GM21576 (cell line): ENCODE results near the gene TMEM120A.
"Not testable (repeated sequence)": the region's sequence is repeated elsewhere in the genome, so short reads cannot be mapped to it uniquely, and the experiment has no call there.

ENCODE experiments used
- ATAC-seq: cut with Tn5 transposase; IDR thresholded peaks from one replicate; pipeline ENCODE4 v1.9.1; 2021; ENCODE audit warnings: mild to moderate bottlenecking, moderate library complexity; ENCODE audit not compliant: unreplicated experiment

TMEM120A gene

DNA sequence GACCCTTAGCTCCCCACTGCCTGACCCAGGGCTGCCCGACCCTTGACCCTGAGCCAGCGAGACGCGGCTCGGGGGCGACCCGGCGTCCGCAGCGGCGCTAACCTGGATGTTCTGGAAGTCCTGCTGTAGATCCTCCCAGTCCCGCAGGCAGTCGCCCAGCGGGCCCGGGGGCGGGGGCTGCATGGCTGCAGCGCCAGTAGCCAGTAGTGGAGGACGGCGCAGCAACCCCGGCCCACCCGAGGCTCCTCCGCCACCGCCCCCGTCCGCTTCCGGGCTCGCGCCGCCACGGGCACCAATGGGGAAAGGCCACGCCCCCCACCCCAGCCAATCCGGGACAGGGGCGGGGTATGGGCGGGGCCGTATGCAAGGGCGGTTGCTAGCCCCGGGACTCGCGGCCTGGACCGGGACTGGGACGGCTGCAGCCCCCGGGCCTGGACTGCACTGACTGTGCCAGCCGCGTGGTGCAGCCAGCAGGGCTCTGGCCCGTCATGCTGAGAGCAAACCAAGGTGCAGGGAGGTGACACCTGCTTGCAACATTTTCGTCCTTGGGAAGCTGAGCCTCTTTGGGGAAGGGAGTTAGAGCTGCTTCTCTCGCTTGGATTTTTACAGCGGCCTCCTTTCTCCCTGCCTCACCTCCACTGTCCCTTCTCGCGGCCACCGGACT, at the start of gene TMEM120A:
TMEM120A (minus strand) TSS at position 208 of the 664 bp plus-strand sequence; CDS start at position 183, 25 bp downstream.
- ATAC-seq, result peak; percentile 96

DNA sequence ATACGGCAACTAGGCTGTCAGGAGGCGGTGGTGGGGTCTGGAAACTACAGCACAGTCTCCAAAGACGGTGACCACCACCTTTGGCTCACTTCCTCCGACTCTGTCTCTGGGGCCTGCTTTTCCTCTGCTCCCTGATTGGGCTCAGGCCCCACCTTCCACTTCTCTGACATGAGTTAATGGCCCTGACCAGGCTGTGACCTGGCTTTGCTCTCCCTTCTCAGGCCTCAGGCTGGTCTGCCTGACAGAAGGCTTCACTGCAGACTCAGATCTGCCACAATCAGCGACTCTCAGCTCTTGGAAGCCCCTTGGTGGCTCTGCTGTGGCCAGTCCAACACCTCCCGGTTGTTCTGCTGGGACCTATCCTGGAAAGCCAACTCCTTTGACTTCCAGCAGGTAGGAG, 45.7 kb upstream of the TMEM120A start:
- ATAC-seq, result no peak

DNA sequence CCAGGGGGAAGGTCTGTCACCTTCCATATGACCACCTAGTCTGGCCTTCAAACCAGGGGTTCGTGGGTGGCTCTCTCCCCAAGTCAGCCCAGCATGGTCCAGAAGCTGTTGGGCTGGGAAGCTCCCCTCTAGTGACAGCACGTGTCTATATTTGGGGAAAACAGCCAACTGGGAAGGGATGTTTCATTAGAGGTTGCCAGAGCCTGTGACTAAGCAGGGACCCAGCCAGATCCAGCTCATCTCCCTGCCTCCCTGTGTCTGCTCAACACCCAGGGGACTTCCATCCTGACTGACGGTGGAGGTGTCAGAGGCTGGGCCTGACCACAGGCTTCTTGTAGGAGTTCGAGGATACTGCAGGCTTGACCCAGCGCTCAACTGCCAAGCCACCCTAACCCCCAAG, 42.9 kb upstream of the TMEM120A start:
- ATAC-seq, result no peak

DNA sequence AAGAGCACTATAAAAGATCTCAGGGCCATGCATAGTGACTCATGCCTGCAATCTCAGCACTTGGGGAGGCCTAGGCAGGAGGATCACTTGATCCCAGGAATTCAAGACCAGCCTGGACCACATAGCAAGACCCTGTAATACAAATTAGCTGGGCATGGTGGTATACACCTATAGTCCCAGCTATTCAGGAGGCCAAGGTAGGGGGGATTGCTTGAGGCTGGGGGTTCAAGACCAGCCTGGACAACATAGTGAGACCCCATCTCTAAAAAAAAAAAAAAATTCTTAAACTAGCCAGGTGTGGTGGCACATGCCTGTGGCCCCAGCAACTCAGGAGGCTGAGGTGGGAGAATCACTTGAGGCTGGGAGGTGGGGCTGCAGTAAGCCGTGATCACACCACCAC, 37.6 kb upstream of the TMEM120A start:
- no peak for ATAC-seq

DNA sequence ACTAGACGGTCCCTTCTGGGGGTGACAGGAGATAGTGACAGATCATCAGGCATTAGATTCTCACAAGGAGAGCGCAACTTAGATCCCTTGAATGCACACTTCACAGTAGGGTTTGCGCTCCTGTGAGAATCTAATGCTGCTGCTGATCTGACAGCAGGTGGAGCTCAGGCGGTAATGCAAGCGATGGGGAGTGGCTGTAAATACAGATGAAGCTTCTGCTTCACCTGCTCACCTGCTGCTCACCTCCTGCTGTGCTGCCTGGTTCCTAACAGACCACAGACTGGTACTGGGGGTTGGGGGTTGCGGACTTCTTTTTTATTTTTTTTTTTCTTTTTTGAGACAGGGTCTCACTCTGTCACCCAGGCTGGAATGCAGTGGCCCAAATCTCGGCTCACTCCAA, 35.3 kb upstream of the TMEM120A start:
- not testable (repeated sequence) for ATAC-seq

DNA sequence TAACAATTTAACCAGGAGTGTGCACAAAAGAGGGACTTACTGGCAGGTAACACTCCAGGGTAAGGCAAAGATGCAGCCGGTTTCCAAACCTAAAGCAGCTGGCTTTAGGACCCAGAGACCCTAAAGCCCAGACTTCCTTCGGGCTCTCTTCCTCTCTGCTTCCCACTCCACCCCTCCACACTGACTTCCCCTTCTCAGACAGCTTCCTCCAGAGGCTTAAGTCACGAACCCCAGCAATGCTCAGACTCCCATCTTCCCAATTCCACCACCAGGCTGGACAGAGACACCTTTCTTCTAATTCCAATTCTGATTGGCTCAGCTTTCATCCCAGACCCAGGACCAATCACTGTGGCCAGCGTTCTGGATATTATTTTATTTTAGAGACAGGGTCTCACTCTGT, 28.6 kb upstream of the TMEM120A start:
- ATAC-seq, result no peak

DNA sequence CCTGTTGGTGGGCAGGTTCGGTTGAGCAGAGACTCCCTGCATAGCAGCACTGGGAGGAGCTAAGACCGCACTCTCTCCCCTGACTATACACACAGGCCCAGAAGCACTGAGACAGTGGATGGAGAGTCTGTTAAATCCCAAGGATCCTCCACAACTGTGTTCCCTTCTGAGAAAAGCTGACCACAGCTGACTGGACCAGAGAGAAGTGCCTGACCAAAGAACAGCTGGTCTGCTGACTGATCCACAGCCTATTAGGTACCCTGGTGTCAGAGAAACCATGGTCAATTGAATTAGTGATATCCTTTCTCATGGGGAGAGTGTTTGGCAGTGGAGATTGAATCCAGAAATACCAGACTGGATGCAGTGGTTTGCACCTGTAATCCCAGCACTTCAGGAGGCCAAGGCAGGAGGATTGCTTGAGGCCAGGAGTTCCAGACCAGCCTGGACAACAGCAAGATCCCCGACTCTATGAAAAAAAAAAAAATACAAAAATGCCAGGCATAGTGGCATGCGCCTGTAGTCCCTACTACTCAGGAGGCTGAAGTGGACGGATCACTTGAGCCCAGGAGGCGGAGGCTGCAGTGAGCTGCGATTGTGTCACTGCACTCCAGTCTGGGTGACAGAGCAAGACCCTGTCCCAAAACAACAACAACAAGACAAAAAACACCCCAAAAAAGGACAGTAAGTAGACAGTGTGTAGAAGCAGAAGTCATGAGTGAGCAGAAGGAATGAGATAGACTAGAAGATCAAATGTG, 27.8 kb upstream of the TMEM120A start:
- ATAC-seq, result no peak

DNA sequence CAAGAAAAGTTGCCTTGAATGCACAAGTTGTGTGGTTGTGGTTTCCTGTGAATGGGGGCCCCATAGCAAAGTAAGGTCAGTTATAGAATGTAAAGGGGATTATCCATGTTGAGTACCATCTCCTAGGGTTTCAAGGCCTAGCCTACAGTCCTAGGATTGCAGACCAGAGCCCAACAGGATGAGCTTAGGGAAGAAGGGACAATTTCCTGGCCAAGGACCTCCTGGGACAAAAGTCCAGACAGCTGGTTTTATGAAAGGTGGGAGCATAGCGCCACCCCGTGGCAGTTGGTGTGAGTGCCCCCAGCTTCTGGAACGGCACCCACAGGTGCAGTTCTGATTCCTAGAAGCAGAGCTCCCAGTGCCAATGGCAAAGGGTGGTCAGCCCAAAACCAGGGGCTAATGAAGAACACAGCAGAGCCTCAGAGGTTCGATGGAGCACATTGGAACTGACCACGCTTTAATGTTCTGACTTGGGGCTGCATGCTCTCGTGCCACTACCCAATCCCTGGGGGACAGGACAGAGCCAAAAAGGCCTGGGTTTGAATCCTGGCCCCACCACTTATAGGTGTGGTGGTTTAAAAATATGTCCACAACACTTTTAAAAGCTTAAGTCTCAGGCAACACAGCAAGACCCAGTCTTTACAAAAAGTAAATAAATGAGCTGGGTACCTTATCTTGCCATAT, 25.8 kb upstream of the TMEM120A start:
- no peak for ATAC-seq

DNA sequence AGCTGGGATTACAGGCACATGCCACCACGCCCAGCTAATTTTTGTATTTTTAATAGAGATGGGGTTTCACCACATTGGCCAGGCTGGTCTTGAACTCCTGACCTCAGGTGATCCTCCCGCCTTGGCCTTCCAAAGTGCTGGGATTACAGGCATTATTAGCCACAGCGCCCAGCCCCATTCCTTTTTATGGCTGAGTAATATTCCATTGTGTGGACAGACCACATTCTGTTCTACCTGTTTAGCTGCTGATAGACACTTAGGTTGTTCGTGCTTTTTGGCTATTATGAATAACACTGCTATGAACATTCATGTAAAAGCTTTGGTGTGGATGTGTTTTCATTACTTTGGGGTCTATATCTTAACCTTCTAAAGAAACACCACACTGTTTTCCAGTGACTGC, 24.1 kb upstream of the TMEM120A start:
- ATAC-seq, result not testable (repeated sequence)

DNA sequence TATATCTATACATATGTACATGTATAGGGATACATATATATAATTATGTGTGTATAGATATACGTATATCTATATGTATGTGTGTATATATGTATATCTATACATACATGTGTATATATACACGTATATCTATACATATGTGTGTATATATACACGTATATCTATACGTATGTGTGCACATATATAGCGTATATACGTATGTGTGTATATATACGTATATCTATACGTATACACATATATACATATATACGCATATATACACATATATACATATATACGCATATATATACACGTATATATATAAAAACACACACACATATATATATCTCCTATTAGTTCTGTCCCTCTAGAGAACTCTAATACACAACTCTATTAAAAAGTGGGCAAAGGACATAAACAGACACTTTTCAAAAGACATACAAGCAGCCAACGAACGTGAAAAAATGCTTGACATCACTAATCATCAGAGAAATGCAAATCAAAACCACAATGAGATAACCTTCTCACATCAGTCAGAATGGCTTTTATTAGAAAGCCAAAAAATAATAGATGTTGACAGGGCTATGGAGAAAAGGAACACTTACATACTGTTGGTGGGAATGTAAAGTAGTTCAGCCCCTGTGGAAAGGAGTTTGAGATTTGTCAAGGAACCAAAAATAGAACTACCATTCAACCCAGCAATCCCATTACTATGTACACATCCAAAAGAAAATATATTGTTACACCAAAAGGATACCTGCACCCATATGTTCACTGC, 22.0 kb upstream of the TMEM120A start:
- no peak for ATAC-seq

DNA sequence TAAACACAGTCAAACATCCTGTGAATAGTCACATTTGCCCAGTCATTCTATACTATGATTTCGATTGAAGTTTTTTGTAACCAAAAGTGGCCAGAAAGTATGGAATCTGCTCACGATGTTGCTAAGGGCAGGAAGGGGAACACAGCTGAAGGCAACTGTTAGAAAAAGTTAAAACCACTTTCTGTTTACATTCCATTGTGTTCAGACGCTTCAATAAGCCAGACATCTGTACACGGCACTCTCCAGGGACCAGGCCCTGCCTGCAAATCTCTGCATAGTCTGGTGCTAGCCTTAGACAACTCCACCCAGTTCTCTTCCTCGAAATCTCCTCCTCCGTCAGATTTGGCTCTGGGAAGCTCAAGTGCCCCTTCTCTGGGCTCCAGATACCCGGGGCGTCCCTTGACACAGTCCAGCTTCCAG, 17.1 kb upstream of the TMEM120A start:
- no peak for ATAC-seq

DNA sequence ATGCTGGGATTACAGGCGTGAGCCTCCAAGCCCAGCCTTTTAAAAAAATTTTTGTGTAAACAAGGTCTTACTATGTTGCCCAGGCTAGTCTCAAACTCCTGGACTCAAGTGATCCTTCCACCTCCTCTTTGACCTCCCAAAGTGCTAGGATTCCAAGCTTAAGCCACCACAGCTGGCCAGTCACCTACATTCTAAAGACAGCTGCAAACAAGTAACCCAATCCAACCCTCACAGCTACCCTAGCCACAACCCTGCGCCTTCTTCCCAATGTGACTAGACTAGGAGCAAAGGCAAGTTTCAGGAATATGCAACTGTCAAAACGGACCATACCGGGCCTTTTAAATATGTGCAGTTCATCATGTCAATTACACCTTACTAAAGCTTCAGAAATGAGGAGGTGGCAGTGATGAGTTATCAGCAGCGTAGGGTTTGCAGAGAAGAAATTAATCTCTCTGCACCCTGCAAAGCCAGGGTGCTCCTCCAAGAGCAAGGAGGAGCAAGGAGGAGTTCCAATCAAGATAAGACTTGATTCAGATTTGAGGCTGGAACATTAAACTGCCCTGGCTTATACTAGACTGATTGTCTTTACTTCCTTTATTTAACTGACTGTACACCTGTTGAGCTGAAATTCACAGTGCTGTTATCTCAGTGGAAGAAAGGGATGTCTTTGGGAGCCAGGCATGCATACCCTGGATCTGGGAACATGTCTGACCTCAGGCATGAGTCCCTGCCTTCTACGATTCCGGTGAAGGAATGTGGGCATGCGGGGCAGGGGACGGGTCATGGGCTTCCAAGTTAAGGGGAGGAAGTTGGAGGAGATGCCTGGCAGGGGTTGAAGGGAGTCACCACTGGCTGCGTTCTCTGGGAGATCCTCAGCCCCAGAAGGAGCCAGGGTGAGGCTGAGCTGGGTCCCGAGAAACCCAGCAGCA, 15.5 kb upstream of the TMEM120A start:
- no peak for ATAC-seq

DNA sequence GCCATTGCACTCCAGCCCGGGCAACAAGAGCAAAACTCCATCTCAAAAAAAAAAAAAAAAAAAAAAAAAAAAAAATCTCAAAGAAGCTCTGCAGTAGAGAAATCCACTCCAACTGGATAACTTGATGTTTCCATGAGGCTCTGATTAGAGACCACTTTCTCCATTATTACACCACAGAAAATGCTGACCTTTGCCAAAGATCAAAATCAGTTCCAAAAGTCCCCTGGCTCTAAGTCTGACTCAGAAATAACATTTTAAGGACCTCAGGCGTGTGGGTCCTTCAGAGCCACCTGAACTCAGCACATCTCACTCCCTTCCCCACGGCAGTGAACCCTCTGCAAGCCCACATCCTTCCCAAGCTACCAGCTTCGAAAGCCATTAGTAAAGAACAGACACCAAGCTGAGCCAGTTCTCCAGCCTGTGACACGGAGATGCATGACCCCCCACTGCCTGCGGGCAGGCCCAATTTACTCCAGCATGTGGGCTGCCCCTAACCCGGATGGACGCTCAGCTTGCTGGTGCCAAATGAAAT, 13.8 kb upstream of the TMEM120A start:
- ATAC-seq, result no peak

DNA sequence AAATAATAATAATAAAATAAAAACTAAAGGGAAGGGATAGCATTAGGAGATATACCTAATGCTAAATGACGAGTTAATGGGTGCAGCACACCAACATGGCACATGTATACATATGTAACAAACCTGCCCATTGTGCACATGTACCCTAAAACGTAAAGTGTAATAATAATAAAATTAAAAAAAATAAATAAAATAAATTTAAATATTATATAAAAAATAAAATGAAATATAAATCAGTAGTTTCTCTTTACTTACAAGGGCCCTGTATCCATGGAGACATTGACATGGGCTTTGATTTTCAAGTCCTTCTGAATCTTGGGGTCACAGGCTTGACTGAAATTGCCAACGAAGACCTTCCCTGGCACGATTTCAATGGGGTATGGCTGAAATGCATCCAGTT, 10.6 kb upstream of the TMEM120A start:
- not testable (repeated sequence) for ATAC-seq

DNA sequence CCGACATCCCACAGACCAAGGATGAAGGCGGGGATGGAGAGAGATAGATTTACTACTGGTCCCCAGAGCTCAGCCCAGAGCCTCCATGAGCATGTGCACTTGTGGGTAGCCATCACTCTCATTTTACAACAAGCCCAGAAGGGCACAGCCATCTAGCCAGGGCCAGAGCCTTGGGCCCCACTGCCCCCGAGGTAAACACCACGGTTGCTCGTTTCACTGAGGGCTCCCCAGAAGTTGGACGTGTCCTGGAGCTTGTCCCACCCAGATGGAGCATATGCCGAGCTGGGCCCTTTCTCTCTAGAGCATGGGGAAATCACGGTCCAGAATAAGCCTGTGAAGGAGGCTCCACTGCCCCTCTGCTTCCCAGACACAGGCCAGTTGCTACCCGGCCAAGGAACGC, 9.0 kb upstream of the TMEM120A start:
- ATAC-seq, result no peak

DNA sequence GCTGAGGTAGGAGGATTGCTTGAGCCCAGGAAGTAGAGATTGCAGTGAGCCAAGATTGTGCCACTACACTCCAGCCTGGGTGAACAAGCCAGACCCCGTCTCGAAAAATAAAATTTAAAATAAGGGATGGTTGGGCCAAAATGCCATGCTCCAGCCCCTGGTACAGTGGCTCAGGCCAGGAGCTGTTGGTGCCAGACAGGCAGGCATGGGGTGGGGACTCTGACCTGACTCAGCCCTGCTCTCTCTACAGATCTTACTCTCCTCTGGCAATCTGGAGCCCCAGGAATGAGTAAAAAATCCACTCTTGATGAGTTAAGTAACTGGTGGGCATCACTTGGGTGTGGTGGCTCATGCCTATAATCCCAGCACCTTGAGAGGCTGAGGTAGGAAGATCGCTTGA, 8.4 kb upstream of the TMEM120A start:
- no peak for ATAC-seq

DNA sequence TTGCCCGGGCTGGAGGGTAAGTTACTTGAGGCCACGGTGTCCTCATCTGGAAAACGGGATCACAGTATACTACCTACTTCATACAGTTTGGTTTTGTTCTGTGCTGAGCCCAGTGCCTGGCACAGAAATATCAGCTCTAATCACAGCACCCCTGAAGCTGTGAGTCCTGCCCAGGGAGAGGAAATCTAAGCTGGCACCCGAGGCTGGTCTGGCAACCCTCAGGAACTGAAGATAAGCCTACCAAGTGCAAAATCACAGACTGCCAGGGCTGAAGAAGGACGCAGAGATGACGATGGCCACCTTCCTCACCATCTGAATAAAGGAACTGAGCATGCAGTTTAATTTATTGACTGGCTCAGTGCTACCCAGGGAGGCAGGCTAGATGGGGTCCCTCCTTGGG, 7.7 kb upstream of the TMEM120A start:
- no peak for ATAC-seq

DNA sequence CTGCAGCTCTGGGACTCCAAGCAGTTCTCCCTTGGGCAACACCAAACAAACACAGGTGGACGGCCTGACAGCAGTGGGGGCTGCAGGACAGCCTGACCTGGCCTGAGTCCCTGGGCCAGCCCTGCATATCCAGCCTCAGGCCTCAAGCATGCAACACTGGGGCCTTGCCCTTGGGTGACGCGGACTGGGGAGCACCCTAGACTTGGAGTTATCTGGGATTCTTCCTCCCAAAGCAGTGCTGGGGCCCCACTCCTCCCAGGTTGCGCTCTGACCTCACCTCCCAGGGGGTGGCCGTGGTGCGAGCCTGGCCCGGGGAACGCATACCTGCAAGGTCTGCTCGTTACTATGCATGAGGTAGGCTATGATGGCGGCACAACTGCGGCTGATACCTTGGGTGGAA, 6.2 kb upstream of the TMEM120A start:
- no peak for ATAC-seq

DNA sequence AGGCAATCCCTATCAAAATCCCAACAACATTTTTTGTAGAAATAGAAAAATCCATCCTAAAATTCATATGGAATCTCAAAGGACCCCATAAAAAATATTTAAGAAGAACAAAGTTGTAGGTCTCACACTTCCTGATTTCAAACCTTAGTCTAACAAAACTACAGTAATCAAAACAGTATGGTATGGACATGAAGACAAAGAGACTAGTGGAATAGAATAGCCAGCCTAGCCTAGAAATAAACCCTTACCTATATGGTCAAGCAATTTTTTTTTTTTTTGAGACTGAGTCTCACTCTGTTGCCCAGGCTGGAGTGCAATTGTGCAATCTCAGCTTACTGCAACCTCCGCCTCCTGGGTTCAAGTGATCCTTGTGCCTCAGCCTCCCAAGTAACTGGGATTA, 3.6 kb upstream of the TMEM120A start:
- no peak for ATAC-seq

DNA sequence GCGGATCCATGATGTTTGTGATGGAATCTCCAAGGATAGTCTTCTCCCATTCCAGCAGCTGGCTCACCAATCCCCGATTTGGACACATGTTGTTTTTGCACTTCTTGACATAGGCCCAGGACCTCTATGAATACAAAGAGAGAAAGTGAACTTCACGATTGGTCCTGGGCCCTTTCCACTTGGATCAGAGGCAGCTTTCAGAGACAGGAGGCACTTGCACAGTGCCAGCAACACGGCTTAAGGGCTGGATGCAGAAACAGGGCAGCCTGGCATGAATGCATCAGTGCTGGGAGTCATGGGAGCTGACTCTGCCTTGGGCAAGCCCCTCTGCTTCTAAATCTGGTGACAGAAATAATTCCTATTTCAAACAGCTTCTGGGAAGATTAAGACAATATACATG, 2.1 kb upstream of the TMEM120A start:
- ATAC-seq, result no peak
